Ovary (tissue), 9 donors: Measurements from ENCODE around the gene ATRNL1. TPM values are rescaled to one million over a fixed set of nuclear protein-coding genes. Genes with fewer than 3 reads are reported as not detected.
A peak's percentile ranks its signal among the peaks of the same experiment; 100 is the strongest.
"Not testable (repeated sequence)": the region's sequence is repeated elsewhere in the genome, so short reads cannot be mapped to it uniquely, and the experiment has no call there.

Experiments
- DNase-seq, 5 donors: peaks; one replicate each; pipeline ENCODE4 v3.0.0-alpha.2; 2019 to 2020
- H3K27ac ChIP-seq, 2 donors: fragments of 200-600 bp; one replicate each; pipeline versions ENCODE4 v1.5.1 to v1.8.0; 2019 to 2022
- H3K27me3 ChIP-seq: fragments of 200-600 bp; one replicate; pipeline ENCODE4 v1.8.0; 2022
- H3K36me3 ChIP-seq: fragments of 200-600 bp; sonication (generic); one replicate; pipeline ENCODE4 v1.5.1; 2019
- H3K4me1 ChIP-seq: one replicate; pipeline ENCODE4 v1.8.1; 2013; ENCODE audit warnings: mild to moderate bottlenecking, moderate library complexity; ENCODE audit not compliant: insufficient read depth
- H3K4me3 ChIP-seq: fragments of 200-600 bp; sonication (generic); one replicate; pipeline ENCODE4 v1.5.1; 2017
- H3K9me3 ChIP-seq, 2 donors: fragments of 200-600 bp in 1 of 2; sonication (generic) in 1 of 2; one replicate each; pipeline versions ENCODE4 v1.5.1 to v1.8.1; 2013 to 2019; ENCODE audit warnings: mild to moderate bottlenecking in 1 of 2, moderate library complexity in 1 of 2
- EP300 ChIP-seq: sonication (generic); formaldehyde crosslinking; IDR thresholded peaks from one replicate; pipeline ENCODE4 v1.6.1; 2017; ENCODE audit warnings: antibody characterized with exemption
- POLR2A ChIP-seq: fragments of 450-650 bp; IDR thresholded peaks from one replicate; pipeline ENCODE4 v1.6.1; 2017; ENCODE audit warnings: antibody characterized with exemption, mild to moderate bottlenecking, moderate library complexity
- WGBS, 3 donors: extraction: QIAGEN DNeasy Blood & Tissue Kit in 1 of 3; methylation state at CpG; one replicate each; pipeline versions ENCODE4 v1.1.5 to v1.1.7; 2013 to 2017; 5-methylcytosine and 5-hydroxymethylcytosine counted together
- intact Hi-C, 4 donors: fragments of 100-400 bp; cut with DNase I; formaldehyde crosslinking; loops; one replicate each; pipeline versions ENCODE4 v1.11.0 to v1.15.1; 2022 to 2023
- polyA plus RNA-seq, 2 donors: library from polyadenylated mRNA; stranded (reverse); fragments of 200-250 nt in 1 of 2; fragments of 350-450 nt in 1 of 2; fragmentation: Illumina TruSeq in 1 of 2; extraction: RNeasy Lipid Tissue Mini Kit (QIAGEN cat#74804) in 1 of 2; gene quantifications; one replicate each; pipeline ENCODE4 v1.2.3, GENCODE V29; 2013 to 2014
- total RNA-seq, 7 donors: library from RNA; depleted of rRNA in 2 of 7; stranded (reverse); fragments of >200 nt in 2 of 7; fragmentation: NEBNext Ultra II Directional in 3 of 7; extraction: Animal tissue kit (Norgen Biotek cat#: 25700) in 3 of 7; gene quantifications; one replicate each; pipeline versions ENCODE4 v1.1.0 to v1.2.4, GENCODE V29; 2016 to 2023
- TF ChIP-seq, protein P1 (sequence below), 3 donors: fragments of 450-650 bp in 2 of 3; fragments of 200-600 bp in 1 of 3; IDR thresholded peaks; one replicate each; pipeline versions ENCODE4 v1.5.1 to v1.8.0; 2016 to 2022; ENCODE audit warnings: antibody characterized with exemption in 3 of 3, mild to moderate bottlenecking in 1 of 3
- donor health status: DM: no; HTN: no; CAD: no; lungs with moderate emphysema.
- donor health status: DM: no; HTN: no; CAD: no.
- donor health status: Bipolar disorder and iron deficiency.
- donor health status: DM: yes; HTN: yes; CAD: no.
- donor health status: DM: no; HTN: no; CAD: no.
- donor health status: DM: yes; HTN: yes; CAD: no.

ATRNL1 gene
- total and polyA plus RNA-seq, 9 donors: 8.1 to 119 (median 77.8) TPM

DNA sequence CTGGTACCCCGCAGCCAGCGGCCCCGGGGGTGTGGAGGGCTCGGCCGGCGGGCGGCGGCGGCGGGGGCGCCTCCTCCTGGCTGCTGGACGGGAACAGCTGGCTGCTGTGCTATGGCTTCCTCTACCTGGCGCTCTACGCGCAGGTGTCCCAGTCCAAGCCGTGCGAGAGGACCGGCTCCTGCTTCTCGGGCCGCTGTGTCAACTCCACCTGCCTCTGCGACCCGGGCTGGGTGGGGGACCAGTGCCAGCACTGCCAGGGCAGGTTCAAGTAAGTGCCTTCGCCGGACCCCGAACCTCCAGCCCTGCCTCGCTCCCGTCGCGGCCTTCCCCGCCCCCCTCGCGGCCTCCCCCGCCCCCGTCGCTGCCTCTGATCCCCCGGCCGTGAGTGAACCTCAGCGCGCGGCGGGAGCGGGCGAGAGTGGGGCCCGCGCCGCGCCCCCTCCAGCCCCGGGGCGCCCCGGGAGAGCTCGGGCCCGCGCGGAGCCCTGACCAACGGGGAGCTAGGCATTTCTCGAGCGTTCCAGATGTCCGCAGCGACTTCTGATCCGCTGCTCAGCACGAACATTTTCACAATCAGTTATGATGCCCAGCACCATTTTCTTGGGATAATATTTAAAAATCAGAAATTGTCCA, 727 bp downstream of the ATRNL1 start:
- intact Hi-C loops: loop anchor here in 2 of 4 donors (10.0 kb wide), 2 partner anchors 69 to 99 kb away; no protein-coding TSS in a partner anchor
- TF ChIP-seq EP300 (no peak), POLR2A (no peak)
- TF ChIP-seq, protein P1, sequence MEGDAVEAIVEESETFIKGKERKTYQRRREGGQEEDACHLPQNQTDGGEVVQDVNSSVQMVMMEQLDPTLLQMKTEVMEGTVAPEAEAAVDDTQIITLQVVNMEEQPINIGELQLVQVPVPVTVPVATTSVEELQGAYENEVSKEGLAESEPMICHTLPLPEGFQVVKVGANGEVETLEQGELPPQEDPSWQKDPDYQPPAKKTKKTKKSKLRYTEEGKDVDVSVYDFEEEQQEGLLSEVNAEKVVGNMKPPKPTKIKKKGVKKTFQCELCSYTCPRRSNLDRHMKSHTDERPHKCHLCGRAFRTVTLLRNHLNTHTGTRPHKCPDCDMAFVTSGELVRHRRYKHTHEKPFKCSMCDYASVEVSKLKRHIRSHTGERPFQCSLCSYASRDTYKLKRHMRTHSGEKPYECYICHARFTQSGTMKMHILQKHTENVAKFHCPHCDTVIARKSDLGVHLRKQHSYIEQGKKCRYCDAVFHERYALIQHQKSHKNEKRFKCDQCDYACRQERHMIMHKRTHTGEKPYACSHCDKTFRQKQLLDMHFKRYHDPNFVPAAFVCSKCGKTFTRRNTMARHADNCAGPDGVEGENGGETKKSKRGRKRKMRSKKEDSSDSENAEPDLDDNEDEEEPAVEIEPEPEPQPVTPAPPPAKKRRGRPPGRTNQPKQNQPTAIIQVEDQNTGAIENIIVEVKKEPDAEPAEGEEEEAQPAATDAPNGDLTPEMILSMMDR (IDR thresholded peaks at IDR 0.05): no peak
- Histone ChIP-seq H3K27ac (peak overlapping the region; percentile 88 to 99), H3K9me3 (no peaks in the 10 kb centered on the region), H3K4me3 (peak overlapping the region; percentile 76), H3K36me3 (no peaks in the 10 kb centered on the region), H3K27me3 (no peaks in the 10 kb centered on the region), H3K4me1 (no peaks in the 10 kb centered on the region)
- DNase-seq: peak; percentile 45 to 70 (median 60)
- WGBS, 3 donors: 0 to 2% (median 1%) methylated on average over 18 to 61 of the region's 61 CpGs

DNA sequence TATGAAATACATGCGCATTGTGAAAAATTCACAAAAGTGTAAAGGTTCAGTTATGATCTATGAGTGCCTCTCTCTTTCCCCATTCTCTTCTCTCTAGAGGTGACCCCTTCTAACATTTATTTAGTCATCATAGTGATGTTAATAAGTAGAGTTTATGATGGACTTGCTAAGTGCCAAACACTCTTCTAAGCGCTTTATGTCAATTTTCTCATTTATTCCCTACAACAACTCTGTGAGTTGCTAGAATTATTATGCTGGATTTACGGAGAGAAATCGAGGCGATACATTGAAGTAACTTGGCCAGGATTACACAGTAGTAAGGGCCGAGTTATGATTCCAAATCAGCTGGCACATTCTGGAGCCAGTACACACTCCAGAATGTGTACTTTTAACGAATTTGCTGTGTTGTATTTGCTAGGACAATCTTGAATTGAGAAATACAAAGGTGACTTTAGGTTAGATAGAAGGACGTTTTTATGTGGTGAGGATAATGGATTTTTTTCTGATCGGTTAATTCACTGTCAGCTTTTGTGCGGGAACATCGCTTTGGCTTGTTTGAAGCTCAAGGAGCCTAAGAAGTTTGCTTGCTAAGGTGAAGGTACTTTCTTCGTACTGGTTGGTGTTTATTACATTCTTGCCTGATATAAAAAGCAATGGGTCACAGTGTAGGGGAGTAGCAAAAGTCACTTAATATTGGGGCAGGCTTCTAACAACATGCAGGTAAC, 1.4 kb downstream of the ATRNL1 start:
- peak overlapping the region; percentile 9 to 88 for H3K27ac ChIP-seq
- H3K4me1 ChIP-seq: no peaks in the 10 kb centered on the region
- no peak for DNase-seq
- WGBS, 3 donors: 17 to 30% (median 25%) methylated on average over 12 of the region's 12 CpGs
- no peaks in the 10 kb centered on the region for H3K9me3 ChIP-seq
- H3K36me3 ChIP-seq: no peaks in the 10 kb centered on the region
- no peaks in the 10 kb centered on the region for H3K27me3 ChIP-seq
- TF ChIP-seq, protein P1 (IDR thresholded peaks at IDR 0.05): no peak
- TF ChIP-seq EP300 (no peak), POLR2A (no peak)
- H3K4me3 ChIP-seq: peak overlapping the region; percentile 76
- intact Hi-C loops: loop anchor here in 2 of 4 donors (10.0 kb wide), 2 partner anchors 70 to 100 kb away; no protein-coding TSS in a partner anchor

DNA sequence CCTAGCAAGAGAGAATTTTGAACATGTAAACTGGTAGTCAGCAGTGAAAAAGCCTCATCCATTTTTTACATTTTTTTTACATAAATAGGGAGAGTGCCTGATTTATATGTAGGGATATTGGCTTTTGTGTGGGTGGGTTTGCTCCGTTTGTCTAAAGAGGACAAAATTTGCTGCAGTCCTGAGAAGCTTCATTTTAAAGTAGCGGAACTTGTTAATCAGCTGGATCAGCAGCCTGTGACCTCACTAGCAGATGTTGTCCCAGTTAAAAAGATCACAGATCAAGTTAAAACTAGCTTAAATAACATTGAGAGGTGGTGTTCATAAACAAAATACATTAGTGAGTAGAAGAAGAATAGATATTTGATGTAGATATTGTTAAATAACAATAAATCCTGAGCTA, 2.6 kb downstream of the ATRNL1 start:
- Histone ChIP-seq H3K27me3 (no peaks in the 10 kb centered on the region), H3K27ac (no peak overlapping the region), H3K4me1 (no peaks in the 10 kb centered on the region), H3K4me3 (no peak overlapping the region), H3K9me3 (no peaks in the 10 kb centered on the region), H3K36me3 (no peaks in the 10 kb centered on the region)
- TF ChIP-seq EP300: no peak
- no peak for DNase-seq
- intact Hi-C loops: loop anchor here in 2 of 4 donors (10.0 kb wide), 2 partner anchors 71 to 101 kb away; no protein-coding TSS in a partner anchor
- 55 to 57% (median 56%) methylated on average over 2 of the region's 2 CpGs for WGBS, 3 donors

DNA sequence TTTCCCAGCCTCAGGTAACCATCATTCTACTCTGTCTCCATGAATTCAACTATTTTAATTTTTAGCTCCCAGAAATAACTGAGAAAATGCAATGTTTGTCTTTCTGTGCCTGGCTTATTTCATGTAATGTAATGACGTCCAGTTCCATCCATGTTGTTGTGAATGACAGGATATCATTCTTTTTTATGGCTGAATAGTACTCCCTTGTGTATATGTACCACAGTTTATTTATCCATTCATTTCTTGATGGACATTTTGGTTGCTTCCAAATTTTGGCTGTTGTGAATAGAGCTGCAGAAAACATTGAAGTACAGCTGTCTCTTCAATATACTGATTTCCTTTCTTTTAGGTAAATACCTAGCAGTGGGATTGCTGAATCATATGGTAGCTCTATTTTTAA, 10.5 kb downstream of the ATRNL1 start:
- no peak for DNase-seq
- no peaks in the 10 kb centered on the region for H3K4me1 ChIP-seq
- no peak for TF ChIP-seq EP300
- TF ChIP-seq POLR2A: no peak
- TF ChIP-seq, protein P1 (IDR thresholded peaks at IDR 0.05): no peak
- H3K27me3 ChIP-seq: no peaks in the 10 kb centered on the region
- H3K9me3 ChIP-seq: peaks cover 0 to 4% of the 10 kb centered on the region in 2 donors
- WGBS, 3 donors: 75 to 86% (median 86%) methylated on average over 1 of the region's 1 CpG
- intact Hi-C loops: loop anchor here in 1 of 4 donors (2.0 kb wide), 1 partner anchor 13 kb away; no protein-coding TSS in a partner anchor
- H3K4me3 ChIP-seq: no peak overlapping the region
- no peak overlapping the region for H3K27ac ChIP-seq
- H3K36me3 ChIP-seq: no peaks in the 10 kb centered on the region

DNA sequence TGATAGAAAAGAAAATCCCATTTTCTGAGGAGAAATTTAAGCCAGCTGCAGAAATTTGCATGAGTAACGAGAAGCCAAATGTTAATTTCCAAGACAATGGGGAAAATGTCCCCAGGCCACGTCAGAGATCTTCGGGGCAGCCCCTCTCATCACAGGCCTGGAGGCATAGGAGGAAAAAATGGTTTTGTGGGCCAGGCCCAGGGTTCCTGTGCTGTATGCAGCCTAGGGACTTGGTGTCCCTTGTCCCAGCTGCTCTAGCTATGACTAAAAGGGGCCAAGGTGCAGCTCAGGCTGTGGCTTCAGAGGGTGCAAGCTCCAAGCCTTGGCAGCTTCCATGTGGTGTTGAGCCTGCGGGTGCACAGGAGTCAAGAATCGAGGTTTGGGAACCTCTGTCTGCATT, 12.2 kb downstream of the ATRNL1 start:
- H3K4me3 ChIP-seq, H3K27ac ChIP-seq, H3K9me3 ChIP-seq, H3K27me3 ChIP-seq, H3K36me3 ChIP-seq, intact Hi-C loops, DNase-seq, H3K4me1 ChIP-seq: not testable (repeated sequence)
- 86 to 95% (median 94%) methylated on average over 5 of the region's 5 CpGs for WGBS, 3 donors
